Endothelial cell of umbilical vein (primary cell): ENCODE data around the gene NKAP.

Experiments used
- CTCF ChIP-seq, 2 donors: IDR thresholded peaks; 1 replicate in 1 of 2; 2 replicates in 1 of 2; pipeline ENCODE4 v1.5.1; 2011; ENCODE audit warnings: low read length in 2 of 2, mild to moderate bottlenecking in 2 of 2, moderate library complexity in 2 of 2, control low read depth in 1 of 2, inconsistent platforms in 1 of 2, low read depth in 1 of 2; ENCODE audit not compliant: insufficient read depth in 1 of 2; ENCODE audit errors: extremely low read depth in 1 of 2
- EZH2 ChIP-seq: IDR thresholded peaks from 2 replicates; pipeline ENCODE4 v1.6.1; 2012; ENCODE audit warnings: borderline replicate concordance, low read depth, mild to moderate bottlenecking, moderate library complexity, low read length, inconsistent platforms; ENCODE audit not compliant: severe bottlenecking
- GATA2 ChIP-seq: IDR thresholded peaks from 2 replicates; pipeline ENCODE4 v1.7.0; 2011; ENCODE audit warnings: low read depth, mild to moderate bottlenecking, moderate library complexity, mixed read lengths, low read length; ENCODE audit not compliant: insufficient read length, insufficient read depth
- JUN ChIP-seq: IDR thresholded peaks from 2 replicates; pipeline ENCODE4 v1.6.1; 2011; ENCODE audit warnings: borderline replicate concordance, low read depth; ENCODE audit not compliant: insufficient read length, insufficient read depth
- MAX ChIP-seq: IDR thresholded peaks from 2 replicates; pipeline ENCODE4 v1.6.1; 2011; ENCODE audit not compliant: insufficient read depth, insufficient read length
- MYC ChIP-seq: IDR thresholded peaks from one replicate; pipeline ENCODE4 v1.6.1; 2011; ENCODE audit warnings: mild to moderate bottlenecking, low read depth, low read length
- POLR2A ChIP-seq: IDR thresholded peaks from 2 replicates; pipeline ENCODE4 v1.6.1; 2012; ENCODE audit warnings: low read depth, mild to moderate bottlenecking, control low read depth, low read length
- POLR2AphosphoS5 ChIP-seq: IDR thresholded peaks from 2 replicates; pipeline ENCODE4 v1.6.1; 2012; ENCODE audit warnings: low read depth, mild to moderate bottlenecking, control low read depth, low read length, moderate library complexity; ENCODE audit not compliant: insufficient read depth

GRCh38 chrX:119989905-119990555 is 46.5 kb upstream of the NKAP start:
- TF ChIP-seq JUN: no peak
- TF ChIP-seq CTCF (IDR thresholded peaks at IDR 0.05; ENCODE audit: extremely low read depth in 1 of 2, insufficient read depth in 1 of 2, low read depth in 1 of 2, low read length in 2 of 2): no peak
- peak; percentile 8 for TF ChIP-seq EZH2
- TF ChIP-seq POLR2AphosphoS5: no peak
- TF ChIP-seq MAX: no peak
- no peak for TF ChIP-seq POLR2A
- no peak for TF ChIP-seq MYC
- no peak for TF ChIP-seq GATA2
